ENCODE measurements around the gene FOXN4.

The FOXN4 gene

DNA sequence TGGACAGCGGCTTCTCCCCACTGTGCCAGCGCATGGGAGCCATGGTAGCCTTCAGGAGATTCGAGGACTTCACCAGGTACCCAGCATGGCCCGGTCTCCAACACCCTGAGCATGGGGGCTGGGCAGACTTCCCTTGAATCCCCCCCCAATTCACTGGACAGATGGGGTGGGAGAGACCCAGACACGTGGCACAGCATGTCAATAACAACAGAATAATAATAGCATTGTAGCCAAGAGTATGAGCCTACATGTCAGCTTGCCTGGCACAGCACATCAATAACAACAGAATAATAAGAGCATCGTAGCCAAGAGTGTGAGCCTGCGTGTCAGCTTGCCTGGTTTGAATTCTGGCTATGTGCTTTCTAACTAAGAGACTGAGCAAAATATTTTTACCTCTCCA is 76.4 kb downstream of the FOXN4 start:
- Histone ChIP-seq H3K27ac (ENCODE audit: insufficient read depth, low read length, poor library complexity, severe bottlenecking) (no peak overlapping the region), H3K4me3 (ENCODE audit: insufficient read depth, low read depth, low read length, poor library complexity, severe bottlenecking) (no peak overlapping the region), H3K36me3 (ENCODE audit: control insufficient read depth, insufficient read depth, low read length) (peaks cover 5% of the 10 kb centered on the region), H3K9me3 (ENCODE audit: control insufficient read depth, low read length) (no peaks in the 10 kb centered on the region), H3K27me3 (replicated peaks; ENCODE audit: control insufficient read depth, insufficient read depth, low read length, poor library complexity, severe bottlenecking) (no peaks in the 10 kb centered on the region), H3K4me1 (ENCODE audit: control insufficient read depth, insufficient read depth, low read length, poor library complexity, severe bottlenecking) (no peaks in the 10 kb centered on the region)
- DNase-seq = no peak

DNA sequence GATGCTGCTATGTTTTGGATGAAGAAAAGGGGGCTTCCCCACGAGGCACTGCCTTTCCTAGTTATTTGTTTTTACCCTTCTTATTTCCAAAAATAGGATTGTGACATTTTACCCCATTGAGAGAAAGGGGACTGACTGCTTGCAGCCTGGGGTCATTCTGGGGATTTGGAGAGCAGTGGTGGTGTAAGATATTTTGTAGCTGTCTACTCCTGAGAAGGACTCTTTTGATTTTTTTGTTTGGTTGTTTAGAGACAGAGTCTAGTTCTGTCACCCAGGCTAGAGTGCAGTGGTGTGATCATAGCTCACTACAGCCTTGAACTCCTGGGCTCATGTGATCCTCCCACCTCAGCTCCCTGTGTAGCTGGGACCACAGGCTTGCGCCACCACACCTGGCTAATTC is 78.9 kb downstream of the FOXN4 start:
- Histone ChIP-seq H3K9me3 (ENCODE audit: control insufficient read depth, low read length) (no peaks in the 10 kb centered on the region), H3K36me3 (ENCODE audit: control insufficient read depth, insufficient read depth, low read length) (peaks cover 5% of the 10 kb centered on the region), H3K27ac (ENCODE audit: insufficient read depth, low read length, poor library complexity, severe bottlenecking) (no peak overlapping the region), H3K4me1 (ENCODE audit: control insufficient read depth, insufficient read depth, low read length, poor library complexity, severe bottlenecking) (no peaks in the 10 kb centered on the region), H3K27me3 (replicated peaks; ENCODE audit: control insufficient read depth, insufficient read depth, low read length, poor library complexity, severe bottlenecking) (no peaks in the 10 kb centered on the region), H3K4me3 (ENCODE audit: insufficient read depth, low read depth, low read length, poor library complexity, severe bottlenecking) (no peak overlapping the region)
- DNase-seq = no peak

DNA sequence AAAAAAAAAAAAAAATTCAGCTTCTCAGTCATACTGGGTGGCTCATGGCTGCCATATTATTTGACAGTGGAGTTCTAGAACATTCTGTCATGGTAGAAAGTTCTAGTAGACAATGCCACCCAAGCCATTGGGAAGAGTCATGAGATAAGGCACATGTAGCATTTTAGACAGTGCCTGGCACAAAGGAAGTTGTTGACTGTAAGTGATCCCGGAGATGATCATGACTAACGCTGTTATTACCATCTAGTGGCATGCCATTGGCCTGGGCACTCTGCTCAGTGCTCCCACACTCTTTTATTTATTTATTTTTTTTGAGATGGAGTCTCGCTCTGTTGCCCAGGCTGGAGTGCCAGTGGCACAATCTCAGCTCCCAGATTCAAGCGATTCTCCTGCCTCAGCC is 80.4 kb downstream of the FOXN4 start:
- Histone ChIP-seq H3K9me3 (ENCODE audit: control insufficient read depth, low read length) (no peaks in the 10 kb centered on the region), H3K36me3 (ENCODE audit: control insufficient read depth, insufficient read depth, low read length) (peaks cover 3% of the 10 kb centered on the region), H3K27me3 (replicated peaks; ENCODE audit: control insufficient read depth, insufficient read depth, low read length, poor library complexity, severe bottlenecking) (no peaks in the 10 kb centered on the region), H3K4me1 (ENCODE audit: control insufficient read depth, insufficient read depth, low read length, poor library complexity, severe bottlenecking) (no peaks in the 10 kb centered on the region), H3K27ac (ENCODE audit: insufficient read depth, low read length, poor library complexity, severe bottlenecking) (no peak overlapping the region), H3K4me3 (ENCODE audit: insufficient read depth, low read depth, low read length, poor library complexity, severe bottlenecking) (no peak overlapping the region)
- DNase-seq = no peak
